ENCODE results near the gene GNAT1.

Gene GNAT1

GRCh38 chr3:50150863-50151686 lies 40.3 kb upstream of the GNAT1 start:
- Histone ChIP-seq H3K36me3 (no peaks in the 10 kb centered on the region), H3K4me1 (peaks cover 36% of the 10 kb centered on the region), H3K9me3 (no peaks in the 10 kb centered on the region), H3K27me3 (no peaks in the 10 kb centered on the region), H3K4me3 (ENCODE audit: low read depth, low read length) (no peak overlapping the region)
- TF ChIP-seq, protein P1, sequence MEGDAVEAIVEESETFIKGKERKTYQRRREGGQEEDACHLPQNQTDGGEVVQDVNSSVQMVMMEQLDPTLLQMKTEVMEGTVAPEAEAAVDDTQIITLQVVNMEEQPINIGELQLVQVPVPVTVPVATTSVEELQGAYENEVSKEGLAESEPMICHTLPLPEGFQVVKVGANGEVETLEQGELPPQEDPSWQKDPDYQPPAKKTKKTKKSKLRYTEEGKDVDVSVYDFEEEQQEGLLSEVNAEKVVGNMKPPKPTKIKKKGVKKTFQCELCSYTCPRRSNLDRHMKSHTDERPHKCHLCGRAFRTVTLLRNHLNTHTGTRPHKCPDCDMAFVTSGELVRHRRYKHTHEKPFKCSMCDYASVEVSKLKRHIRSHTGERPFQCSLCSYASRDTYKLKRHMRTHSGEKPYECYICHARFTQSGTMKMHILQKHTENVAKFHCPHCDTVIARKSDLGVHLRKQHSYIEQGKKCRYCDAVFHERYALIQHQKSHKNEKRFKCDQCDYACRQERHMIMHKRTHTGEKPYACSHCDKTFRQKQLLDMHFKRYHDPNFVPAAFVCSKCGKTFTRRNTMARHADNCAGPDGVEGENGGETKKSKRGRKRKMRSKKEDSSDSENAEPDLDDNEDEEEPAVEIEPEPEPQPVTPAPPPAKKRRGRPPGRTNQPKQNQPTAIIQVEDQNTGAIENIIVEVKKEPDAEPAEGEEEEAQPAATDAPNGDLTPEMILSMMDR (IDR thresholded peaks at IDR 0.05; ENCODE audit: low read depth, low read length) = no peak
- DNase-seq = peak; percentile 82

GRCh38 chr3:50151728-50152127 lies 39.7 kb upstream of the GNAT1 start:
- Histone ChIP-seq H3K27me3 (no peaks in the 10 kb centered on the region), H3K36me3 (no peaks in the 10 kb centered on the region), H3K4me1 (peaks cover 32% of the 10 kb centered on the region), H3K9me3 (no peaks in the 10 kb centered on the region), H3K4me3 (ENCODE audit: low read depth, low read length) (no peak overlapping the region)
- no peak for DNase-seq
- TF ChIP-seq, protein P1 (IDR thresholded peaks at IDR 0.05; ENCODE audit: low read depth, low read length) = no peak

DNA sequence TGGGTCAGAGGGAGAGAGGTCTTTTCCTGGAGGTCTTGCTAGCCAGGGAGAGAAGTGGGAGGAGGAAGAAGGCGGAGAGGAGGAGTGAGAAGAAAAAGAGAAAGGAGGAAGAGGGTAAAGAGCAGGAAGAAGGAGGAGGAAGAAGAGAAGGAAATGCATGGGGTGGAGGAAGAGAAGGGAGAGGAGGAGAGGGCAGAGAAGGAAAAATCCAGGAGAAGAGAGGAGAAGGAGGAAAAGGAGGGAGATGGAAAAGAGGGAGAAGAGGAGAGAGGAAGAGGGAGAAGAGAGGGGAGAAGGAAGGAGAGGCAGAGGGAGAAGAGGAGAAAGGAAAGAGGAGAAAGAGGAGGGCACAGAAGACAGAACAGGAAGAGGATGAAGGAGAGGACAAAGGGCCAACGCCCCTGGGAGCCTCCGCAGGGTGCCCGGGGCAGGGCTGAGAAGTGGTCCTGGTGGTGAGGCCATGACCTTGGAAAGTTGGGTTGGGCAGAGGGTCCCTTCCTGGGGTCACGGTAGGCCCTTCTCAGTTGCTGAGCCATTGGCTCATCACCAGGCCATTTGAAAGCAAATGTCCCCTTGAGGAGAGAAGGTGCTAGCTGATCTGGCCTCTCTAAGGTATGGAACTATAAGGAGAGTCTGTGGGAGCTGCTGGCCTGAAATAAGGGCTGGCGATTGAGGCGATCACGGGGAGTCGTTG lies 37.5 kb upstream of the GNAT1 start:
- Histone ChIP-seq H3K4me3 (ENCODE audit: low read depth, low read length) (no peak overlapping the region), H3K4me1 (peaks cover 17% of the 10 kb centered on the region), H3K36me3 (no peaks in the 10 kb centered on the region), H3K9me3 (no peaks in the 10 kb centered on the region), H3K27me3 (no peaks in the 10 kb centered on the region)
- no peak for DNase-seq
- TF ChIP-seq, protein P1 (IDR thresholded peaks at IDR 0.05; ENCODE audit: low read depth, low read length) = no peak

- peaks cover 17% of the 10 kb centered on the region for H3K4me1 ChIP-seq
- DNase-seq = peak; percentile 23
Measured at GRCh38 chr3:50154476-50154839, 37.0 kb upstream of the GNAT1 start.

GRCh38 chr3:50154840-50155490 lies 36.4 kb upstream of the GNAT1 start, which contains the start of gene SEMA3F:
TSS of gene SEMA3F (plus strand) at chr3:50155324. CDS start at chr3:50159623, 4,299 bp downstream.
- TF ChIP-seq, protein P1 (IDR thresholded peaks at IDR 0.05; ENCODE audit: low read depth, low read length) = no peak
- Histone ChIP-seq H3K4me3 (ENCODE audit: low read depth, low read length) (peak within 1 kb of the TSS; percentile 50), H3K27me3 (no peaks in the 10 kb centered on the region), H3K4me1 (peaks cover 15% of the 10 kb centered on the region), H3K9me3 (no peaks in the 10 kb centered on the region), H3K36me3 (no peaks in the 10 kb centered on the region)
- peak; percentile 76 for DNase-seq

More at GRCh38 chr3:50154476-50154839, 37.0 kb upstream of the GNAT1 start:
- TF ChIP-seq, protein P1 (IDR thresholded peaks at IDR 0.05; ENCODE audit: low read depth, low read length) = peak; percentile 31
- H3K36me3 ChIP-seq = no peaks in the 10 kb centered on the region
- peak overlapping the region; percentile 26; the same call in 1 of the 2 replicates for H3K4me3 ChIP-seq (ENCODE audit: low read depth, low read length)
- no peaks in the 10 kb centered on the region for H3K9me3 ChIP-seq
- no peaks in the 10 kb centered on the region for H3K27me3 ChIP-seq

All from BE2C (cell line).